GM12801 (cell line): ENCODE results near the gene BOC.

ENCODE experiments used
- CTCF ChIP-seq: IDR thresholded peaks from one replicate; pipeline ENCODE4 v1.5.1; 2011; ENCODE audit warnings: control low read depth; ENCODE audit not compliant: insufficient read length; ENCODE audit errors: extremely low read depth

The BOC gene

GRCh38 chr3:113213896-113214587, 2.7 kb downstream of the BOC start:
- TF ChIP-seq CTCF, result no peak

GRCh38 chr3:113214917-113215595, 3.7 kb downstream of the BOC start:
- no peak for TF ChIP-seq CTCF

- TF ChIP-seq CTCF, result no peak
Measured at GRCh38 chr3:113216393-113216792, 5.0 kb downstream of the BOC start.

GRCh38 chr3:113218011-113218680, 6.8 kb downstream of the BOC start:
- TF ChIP-seq CTCF, result no peak

DNA sequence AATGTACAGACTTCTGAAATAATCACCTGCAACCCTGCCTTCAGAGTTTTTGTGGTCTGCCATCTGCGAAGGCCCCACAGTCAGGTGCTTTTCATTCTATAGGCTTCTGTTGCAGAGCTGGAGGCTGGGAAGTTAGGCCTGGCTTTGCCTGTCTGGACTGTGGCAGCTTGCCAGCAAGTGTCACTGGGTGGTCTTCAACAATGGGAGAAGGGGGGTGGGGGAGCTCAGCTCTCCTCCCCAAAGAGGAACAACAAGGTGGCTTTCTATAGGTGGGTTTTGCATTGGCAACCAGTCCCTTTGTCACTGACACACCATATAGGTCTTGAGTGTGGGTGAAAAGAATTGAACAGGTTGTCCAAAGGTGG, 7.3 kb downstream of the BOC start:
- TF ChIP-seq CTCF, result no peak

DNA sequence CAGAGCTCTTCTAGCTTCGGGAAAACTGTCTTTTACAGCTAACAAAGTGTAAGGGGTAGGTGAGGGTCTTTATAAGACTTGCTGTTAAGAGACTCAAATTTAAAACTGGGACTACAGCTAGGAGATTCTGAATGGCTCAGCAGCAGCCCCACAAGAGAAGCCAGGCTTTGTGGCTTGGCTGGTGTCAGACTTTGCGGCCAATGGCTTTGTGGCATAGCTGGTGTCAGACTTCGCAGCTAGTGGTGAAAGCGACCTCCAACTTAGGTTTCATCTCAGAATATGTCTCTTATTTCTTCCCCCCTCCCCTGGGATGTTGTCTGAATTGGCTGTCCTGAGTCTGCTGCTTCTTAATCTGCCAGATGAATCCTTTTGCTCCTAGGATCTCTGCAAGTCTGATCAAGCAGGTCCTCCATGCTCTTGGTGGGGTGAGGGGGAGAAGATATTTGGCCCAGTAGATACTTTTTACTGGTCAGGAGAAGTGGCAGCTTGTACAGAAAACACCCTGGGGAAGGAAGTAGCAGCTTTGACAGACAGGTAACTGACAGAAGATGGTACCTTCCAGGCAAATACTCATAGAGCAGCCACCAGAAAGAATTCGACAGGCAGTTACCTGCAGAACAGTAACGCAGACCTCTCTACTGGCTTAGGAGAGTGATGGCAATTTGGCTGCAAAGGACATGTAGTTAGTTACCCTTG, 8.4 kb downstream of the BOC start:
- TF ChIP-seq CTCF, result no peak

- TF ChIP-seq CTCF, result no peak
Measured at GRCh38 chr3:113220721-113221120, 9.4 kb downstream of the BOC start.
